Stomach (tissue), 4 donors: Measurements from ENCODE around the gene ZNF584.

ENCODE experiments used
- CTCF ChIP-seq, 7 experiments: fragments of 450-650 bp in 4 of 7; fragments of 200-600 bp in 3 of 7; sonication (generic) in 3 of 7; IDR thresholded peaks; one replicate each; pipeline ENCODE4 v1.5.1; 2016 to 2019; ENCODE audit warnings: antibody characterized with exemption in 7 of 7, control low read depth in 2 of 7, mild to moderate bottlenecking in 1 of 7
- POLR2A ChIP-seq, 4 donors: fragments of 450-650 bp; IDR thresholded peaks; one replicate each; pipeline ENCODE4 v1.6.1; 2016; ENCODE audit warnings: antibody characterized with exemption in 4 of 4, control low read depth in 2 of 4, mild to moderate bottlenecking in 1 of 4, moderate library complexity in 1 of 4

GRCh38 chr19:58460039-58460438 lies 51.6 kb downstream of the ZNF584 start:
- TF ChIP-seq POLR2A (IDR thresholded peaks at IDR 0.05) (no peak), CTCF (IDR thresholded peaks at IDR 0.05) (no peak)
